CD4-positive, alpha-beta T cell treated with Interleukin-12 subunit alpha and Interleukin-12 subunit beta, for 1 hour (primary cell): ENCODE data around the gene AVP.
"Not testable (repeated sequence)": the region's sequence is repeated elsewhere in the genome, so short reads cannot be mapped to it uniquely, and the experiment has no call there.

Experiments
- DNase-seq: peaks from one replicate; pipeline ENCODE4 v3.0.0-alpha.2; 2020

Gene AVP

GRCh38 chr20:3084283-3084985 is at the start of gene AVP:
Gene AVP (minus strand): TSS chr20:3084724. CDS start chr20:3084674, 50 bp downstream.
- DNase-seq: no peak

DNA sequence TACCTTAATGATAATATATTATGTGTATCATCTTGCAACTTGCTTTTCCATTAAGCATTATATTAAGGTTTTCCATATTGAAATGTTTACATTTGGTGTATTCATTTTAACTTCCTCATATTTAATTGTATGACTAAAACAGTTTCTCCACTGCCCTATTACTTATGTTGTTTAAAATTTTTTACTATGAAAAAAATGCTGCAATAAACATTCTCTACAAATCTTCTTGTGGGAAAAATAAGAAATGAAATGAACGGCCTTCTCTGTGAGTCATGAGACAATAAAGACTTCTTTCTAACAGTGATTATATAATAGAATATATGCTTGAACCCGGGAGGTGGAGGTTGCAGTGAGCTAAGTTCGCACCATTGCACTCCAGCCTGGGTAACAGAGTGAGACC is 49.6 kb upstream of the AVP start:
- DNase-seq: no peak

GRCh38 chr20:3133155-3133554 is 48.6 kb upstream of the AVP start:
- DNase-seq: no peak

DNA sequence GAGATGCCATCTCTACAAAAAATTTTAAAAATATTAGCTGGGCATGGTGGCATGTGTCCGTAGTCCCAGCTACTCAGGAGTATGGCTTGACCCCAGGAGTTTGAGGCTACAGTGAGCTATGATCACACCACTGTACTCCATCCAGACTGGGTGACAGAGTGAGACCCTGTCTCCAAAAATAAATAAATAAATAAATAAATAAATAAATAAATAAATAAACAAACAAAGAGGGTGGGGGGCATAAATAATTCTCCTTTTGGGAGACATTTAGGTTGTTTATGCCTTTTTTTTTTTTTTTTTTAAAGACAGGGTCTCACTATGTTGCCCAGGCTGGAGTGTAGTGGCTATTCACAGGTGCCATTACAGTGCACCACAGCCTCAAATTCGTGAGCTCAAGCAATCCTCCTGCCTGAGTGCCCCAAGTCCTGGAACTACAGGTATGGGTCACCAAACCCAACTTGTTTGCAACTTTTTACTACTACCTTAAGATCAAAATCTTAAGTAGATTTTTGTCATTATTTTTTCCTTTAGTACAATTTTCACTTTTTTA is 45.6 kb upstream of the AVP start:
- DNase-seq: no peak

DNA sequence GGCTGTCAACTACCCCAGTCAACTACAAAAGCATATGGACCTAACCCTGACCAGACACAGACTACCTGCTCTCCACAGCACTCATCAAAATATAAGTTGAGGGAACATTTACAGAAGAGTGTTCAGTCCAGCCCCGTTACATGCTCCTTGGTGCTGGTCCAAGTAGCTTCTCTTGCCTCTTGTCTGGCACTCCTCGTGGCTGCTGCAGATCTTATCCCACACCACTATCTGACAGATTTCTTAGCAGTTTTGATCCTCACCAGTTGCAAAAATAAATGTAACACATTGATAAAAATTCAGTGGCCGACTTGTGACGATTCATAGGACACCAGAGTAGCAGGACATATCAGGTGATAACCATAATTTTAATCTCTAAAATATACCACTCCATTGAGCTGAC is 44.6 kb upstream of the AVP start:
- DNase-seq: no peak

- no peak for DNase-seq
These were observed 43.9 kb upstream of the AVP start for GRCh38 chr20:3128275-3128984.

GRCh38 chr20:3126527-3126859 is 42.0 kb upstream of the AVP start:
- no peak for DNase-seq

DNA sequence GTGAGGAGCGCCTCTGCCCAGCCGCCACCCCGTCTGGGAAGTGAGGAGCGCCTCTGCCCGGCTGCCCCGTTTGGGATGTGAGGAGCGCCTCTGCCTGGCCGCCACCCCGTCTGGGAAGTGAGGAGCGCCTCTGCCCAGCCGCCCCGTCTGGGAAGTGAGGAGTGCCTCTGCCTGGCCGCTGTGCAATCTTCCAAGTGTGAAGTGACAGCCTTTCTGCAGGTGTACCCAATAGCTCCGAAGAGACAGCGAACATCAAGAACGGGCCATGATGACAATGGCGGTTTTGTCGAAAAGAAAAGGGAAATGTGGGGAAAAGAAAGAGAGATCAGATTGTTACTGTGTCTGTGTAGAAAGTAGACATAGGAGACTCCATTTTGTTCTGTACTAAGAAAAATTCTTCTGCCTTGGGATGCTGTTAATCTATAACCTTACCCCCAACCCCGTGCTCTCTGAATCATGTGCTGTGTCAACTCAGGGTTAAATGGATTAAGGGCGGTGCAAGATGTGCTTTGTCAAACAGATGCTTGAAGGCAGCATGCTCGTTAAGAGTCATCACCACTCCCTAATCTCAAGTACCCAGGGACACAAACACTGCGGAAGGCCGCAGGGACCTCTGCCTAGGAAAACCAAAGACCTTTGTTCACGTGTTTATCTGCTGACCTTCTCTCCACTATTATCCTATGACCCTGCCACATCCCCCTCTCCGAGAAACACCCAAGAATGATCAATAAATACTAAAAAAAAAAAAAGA is 41.4 kb upstream of the AVP start:
- DNase-seq: not testable (repeated sequence)

DNA sequence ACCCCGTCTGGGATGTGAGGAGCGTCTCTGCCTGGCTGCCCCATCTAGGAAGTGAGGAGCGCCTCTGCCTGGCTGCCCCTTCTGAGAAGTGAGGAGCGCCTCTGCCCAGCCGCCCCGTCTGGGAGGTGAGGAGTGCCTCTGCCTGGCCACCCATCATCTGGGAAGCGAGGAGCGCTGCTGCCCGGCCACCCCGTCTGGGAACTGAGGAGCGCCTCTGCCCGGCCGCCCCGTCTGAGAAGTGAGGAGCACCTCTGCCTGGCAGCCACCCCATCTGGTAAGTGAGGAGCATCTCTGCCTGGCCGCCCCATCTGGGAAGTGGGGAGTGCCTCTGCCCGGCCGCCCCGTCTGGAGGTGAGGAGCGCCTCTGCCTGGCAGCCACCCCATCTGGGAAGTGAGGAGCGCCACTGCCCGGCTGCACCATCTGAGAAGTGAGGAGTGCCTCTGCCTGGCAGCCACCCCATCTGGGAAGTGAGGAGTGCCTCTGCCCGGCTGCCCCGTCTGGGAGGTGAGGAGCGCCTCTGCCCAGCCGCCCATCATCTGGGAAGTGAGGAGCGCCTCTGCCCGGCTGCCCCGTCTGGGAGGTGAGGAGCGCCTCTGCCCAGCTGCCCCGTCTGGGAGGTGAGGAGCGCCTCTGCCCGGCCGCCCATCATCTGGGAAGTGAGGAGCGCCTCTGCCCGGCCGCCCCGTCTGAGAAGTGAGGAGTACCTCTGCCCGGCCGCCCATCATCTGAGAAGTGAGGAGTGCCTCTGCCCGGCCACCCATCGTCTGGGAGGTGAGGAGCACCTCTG is 40.4 kb upstream of the AVP start:
- DNase-seq: not testable (repeated sequence)

DNA sequence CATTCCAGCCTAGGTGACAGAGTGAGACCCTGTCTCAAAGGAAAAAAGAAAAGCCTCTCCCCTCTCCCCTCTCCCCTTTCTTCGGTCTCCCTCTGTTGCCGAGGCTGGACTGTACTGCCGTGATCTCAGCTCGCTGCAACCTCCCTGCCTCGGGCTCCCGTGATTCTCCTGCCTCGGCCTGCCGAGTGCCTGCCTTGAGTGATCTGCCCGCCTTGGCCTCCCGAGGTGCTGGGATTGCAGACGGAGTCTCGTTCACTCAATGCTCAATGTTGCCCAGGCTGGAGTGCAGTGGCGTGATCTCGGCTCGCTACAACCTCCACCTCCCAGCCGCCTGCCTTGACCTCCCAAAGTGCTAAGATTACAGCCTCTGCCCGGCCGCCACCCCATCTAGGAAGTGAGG is 39.6 kb upstream of the AVP start:
- DNase-seq: not testable (repeated sequence)

- DNase-seq: no peak
These were observed 39.0 kb upstream of the AVP start for GRCh38 chr20:3123542-3123941.

DNA sequence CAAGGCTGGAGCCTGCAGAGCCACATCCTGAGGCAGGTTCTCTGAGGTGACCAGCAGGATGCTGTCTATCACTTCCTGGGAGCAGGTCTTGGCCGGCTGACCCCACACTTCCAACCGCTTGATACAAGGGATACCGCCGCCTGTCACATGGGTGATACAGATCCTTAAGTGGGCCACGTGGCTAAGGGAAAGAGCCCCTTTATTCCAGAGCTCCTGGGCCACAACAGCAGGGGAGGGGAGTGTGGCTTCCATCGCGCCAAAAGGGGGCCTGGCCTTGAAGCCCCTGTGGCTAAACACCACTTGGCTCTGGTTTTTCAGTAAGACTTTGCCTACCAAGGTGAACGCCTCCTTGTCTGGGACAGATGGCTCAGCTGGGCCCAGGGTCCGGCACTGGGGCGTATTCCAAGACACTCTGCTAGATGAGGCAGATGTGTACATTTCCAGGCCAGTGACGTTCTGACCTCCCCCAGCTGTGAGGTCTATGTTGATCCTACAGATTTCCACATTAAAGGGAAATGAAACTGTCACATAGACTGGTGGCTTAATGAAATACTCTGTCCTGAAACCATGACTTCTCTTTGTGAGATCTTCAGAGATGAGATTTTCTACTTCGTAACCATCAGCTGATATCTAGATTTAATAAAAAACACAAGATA is 37.6 kb upstream of the AVP start:
- DNase-seq: no peak

DNA sequence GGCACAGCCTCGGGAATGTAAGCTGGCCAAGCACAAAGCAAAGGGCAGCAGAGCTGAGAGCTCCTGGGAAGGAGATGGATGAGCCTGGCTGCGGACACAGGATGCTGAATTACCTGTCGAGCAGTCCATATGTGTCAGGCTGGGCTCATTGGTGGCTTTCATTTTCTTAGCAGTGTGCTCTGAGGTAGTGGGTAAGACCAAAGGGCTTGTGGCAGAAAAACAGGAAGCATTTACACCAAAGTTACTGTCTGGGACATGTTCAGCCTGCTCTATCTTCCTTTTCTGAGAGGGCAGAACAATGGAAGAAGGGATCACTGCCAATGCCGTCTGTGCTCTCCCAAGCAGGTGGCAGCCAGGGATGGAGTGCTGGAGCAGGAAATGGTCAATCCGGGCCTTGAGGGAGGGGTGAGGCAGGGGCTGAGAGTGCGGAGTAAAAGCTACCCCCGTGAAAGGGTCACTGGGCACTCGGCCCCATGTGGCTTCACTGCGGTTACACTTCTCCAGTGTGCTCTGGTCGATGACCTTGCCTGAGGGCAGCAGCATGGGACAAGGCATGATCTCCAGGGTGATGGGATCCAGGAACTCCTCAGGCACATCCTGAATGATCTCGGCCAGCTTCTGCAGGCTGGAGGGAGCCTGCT is 36.9 kb upstream of the AVP start:
- peak; percentile 50 for DNase-seq

GRCh38 chr20:3119044-3119443 is 34.5 kb upstream of the AVP start:
- DNase-seq: no peak

DNA sequence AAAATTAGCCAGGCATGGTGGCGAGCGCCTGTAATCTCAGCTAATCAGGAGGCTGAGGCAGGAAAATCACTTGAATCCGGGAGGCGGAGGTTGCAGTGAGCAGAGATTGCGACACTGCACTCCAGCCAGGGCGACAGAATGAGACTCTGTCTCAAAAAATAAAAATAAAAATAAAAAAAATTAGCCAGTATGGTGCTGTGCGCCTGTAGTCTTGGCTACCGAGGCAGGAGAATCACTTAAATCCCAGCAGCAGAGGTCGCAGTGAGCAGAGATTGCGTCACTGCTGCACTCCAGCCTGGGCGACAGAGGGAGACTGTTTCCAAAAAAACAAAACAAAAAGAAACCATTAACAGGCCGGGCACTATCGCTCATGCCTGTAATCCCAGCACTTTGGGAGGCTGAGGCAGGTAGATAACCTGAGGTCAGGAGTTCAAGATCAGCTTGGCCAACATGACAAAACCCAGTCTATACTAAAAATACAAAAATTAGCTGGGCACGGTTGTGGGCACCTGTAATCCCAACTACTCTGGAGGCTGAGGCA is 33.4 kb upstream of the AVP start:
- DNase-seq: peak; percentile 48

DNA sequence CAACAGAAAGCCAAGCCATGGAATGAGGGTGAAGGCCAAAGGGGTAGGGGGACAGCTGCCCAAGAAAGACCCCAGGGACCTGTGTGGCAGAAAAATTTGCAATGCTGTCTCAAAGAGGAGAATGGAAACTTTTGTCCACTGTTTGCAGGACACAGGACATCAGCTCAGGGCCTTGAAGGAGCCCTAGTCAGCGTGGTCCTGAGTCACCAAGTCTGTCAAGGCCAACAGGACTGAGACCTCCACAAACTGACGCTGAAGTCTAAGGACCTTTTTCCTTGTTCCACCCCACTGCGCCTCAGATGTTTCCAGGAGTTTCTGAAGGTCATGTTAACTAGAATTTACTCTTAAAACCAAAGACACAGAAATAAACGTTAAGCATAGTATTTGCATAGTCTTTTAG is 31.8 kb upstream of the AVP start:
- no peak for DNase-seq

DNA sequence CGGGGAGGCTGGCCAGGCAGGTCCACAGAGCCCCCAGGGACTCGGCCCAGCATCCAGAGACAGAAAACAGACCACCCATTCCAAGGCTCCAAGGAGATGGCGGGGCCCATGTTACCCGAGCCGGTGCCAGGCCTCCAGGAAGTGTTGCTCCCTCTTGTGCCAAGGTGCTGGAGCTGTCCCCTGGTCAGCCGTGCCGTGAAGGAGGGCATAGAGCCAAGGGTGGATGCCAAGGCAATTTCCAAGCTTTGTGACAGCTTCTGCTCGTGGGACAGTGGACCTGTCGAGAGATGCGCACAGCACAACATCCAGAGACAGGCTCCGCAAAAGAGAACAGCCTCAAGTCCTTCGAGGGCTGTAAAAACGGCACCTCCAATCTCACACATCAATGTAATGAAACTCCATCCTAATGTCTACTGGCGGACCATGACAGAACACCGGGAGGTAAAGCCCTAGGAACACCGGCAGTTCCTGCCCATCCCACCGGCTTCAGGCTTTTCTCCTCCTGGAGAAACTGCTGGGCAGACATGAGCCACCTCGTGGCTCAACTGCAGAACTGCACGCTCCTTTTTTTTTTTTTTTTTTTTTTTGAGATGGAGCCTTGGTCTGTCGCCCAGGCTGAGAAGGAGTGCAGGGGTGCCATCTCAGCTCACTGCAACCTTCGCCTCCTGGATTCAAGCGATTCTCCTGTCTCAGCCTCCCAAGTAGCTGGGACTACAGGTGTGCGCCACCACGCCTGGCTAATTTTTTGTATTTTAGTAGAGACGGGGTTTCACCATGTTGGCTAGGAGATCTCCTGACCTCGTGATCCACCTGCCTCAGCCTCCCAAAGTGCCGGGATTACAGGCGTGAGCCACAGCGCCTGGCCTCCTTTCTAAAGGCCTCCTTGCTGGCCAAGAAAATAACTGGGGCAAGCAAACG is 30.9 kb upstream of the AVP start:
- DNase-seq: peak; percentile 30

GRCh38 chr20:3111995-3112394 is 27.5 kb upstream of the AVP start:
- no peak for DNase-seq

GRCh38 chr20:3111507-3111906 is 27.0 kb upstream of the AVP start:
- no peak for DNase-seq
